Measurements from ENCODE around the gene SYTL5.
A peak's percentile ranks its signal among the peaks of the same experiment; 100 is the strongest.
"Not testable (repeated sequence)": the region's sequence is repeated elsewhere in the genome, so short reads cannot be mapped to it uniquely, and the experiment has no call there.

Gene SYTL5

GRCh38 chrX:38006291-38006690 is at the start of gene SYTL5:
Gene SYTL5 (plus strand): TSS chrX:38006553. CDS start chrX:38033890, 27,337 bp downstream.
- no peak for DNase-seq (ENCODE audit: low read depth)

GRCh38 chrX:37958525-37959211 is 47.7 kb upstream of the SYTL5 start:
- no peak for DNase-seq (ENCODE audit: low read depth)

GRCh38 chrX:37959212-37960021 is 46.9 kb upstream of the SYTL5 start:
- DNase-seq (ENCODE audit: low read depth), result no peak

- DNase-seq (ENCODE audit: low read depth), result no peak
These were observed 45.2 kb upstream of the SYTL5 start for GRCh38 chrX:37961118-37961517.

GRCh38 chrX:37967714-37968113 is 38.6 kb upstream of the SYTL5 start:
- no peak for DNase-seq (ENCODE audit: low read depth)

- DNase-seq (ENCODE audit: low read depth), result no peak
These were observed 30.9 kb upstream of the SYTL5 start for GRCh38 chrX:37975421-37975820.

GRCh38 chrX:37976153-37976552 is 30.2 kb upstream of the SYTL5 start:
- DNase-seq (ENCODE audit: low read depth), result no peak

- no peak for DNase-seq (ENCODE audit: low read depth)
These were observed 21.5 kb upstream of the SYTL5 start for GRCh38 chrX:37984880-37985279.

- no peak for DNase-seq (ENCODE audit: low read depth)
These were observed 19.5 kb upstream of the SYTL5 start for GRCh38 chrX:37986893-37987292.

GRCh38 chrX:37989304-37989703 is 17.0 kb upstream of the SYTL5 start:
- no peak for DNase-seq (ENCODE audit: low read depth)

GRCh38 chrX:37991303-37991702 is 15.1 kb upstream of the SYTL5 start:
- DNase-seq (ENCODE audit: low read depth), result not testable (repeated sequence)

GRCh38 chrX:37993176-37993575 is 13.2 kb upstream of the SYTL5 start:
- no peak for DNase-seq (ENCODE audit: low read depth)

- no peak for DNase-seq (ENCODE audit: low read depth)
These were observed 12.3 kb upstream of the SYTL5 start for GRCh38 chrX:37993837-37994619.

- DNase-seq (ENCODE audit: low read depth), result peak; percentile 14
These were observed 10.9 kb upstream of the SYTL5 start for GRCh38 chrX:37995428-37995827.

- no peak for DNase-seq (ENCODE audit: low read depth)
These were observed 9.3 kb upstream of the SYTL5 start for GRCh38 chrX:37997096-37997495.

- DNase-seq (ENCODE audit: low read depth), result no peak
These were observed 7.6 kb upstream of the SYTL5 start for GRCh38 chrX:37998586-37999262.

- DNase-seq (ENCODE audit: low read depth), result no peak
These were observed 5.6 kb upstream of the SYTL5 start for GRCh38 chrX:38000706-38001105.

GRCh38 chrX:38004046-38004445 is 2.3 kb upstream of the SYTL5 start:
- DNase-seq (ENCODE audit: low read depth), result no peak

GRCh38 chrX:38006778-38007177 is 425 bp downstream of the SYTL5 start:
- DNase-seq (ENCODE audit: low read depth), result no peak

- no peak for DNase-seq (ENCODE audit: low read depth)
These were observed 2.3 kb downstream of the SYTL5 start for GRCh38 chrX:38008658-38009057.

GRCh38 chrX:38009641-38010040 is 3.3 kb downstream of the SYTL5 start:
- no peak for DNase-seq (ENCODE audit: low read depth)

GRCh38 chrX:38018766-38019425 is 12.5 kb downstream of the SYTL5 start:
- no peak for DNase-seq (ENCODE audit: low read depth)

Data from CMK (cell line).